ENCODE results near the gene GPATCH8. TPM values are rescaled to one million over a fixed set of nuclear protein-coding genes. Genes with fewer than 3 reads are reported as not detected.

GPATCH8 gene
- total and polyA plus RNA-seq, 10 of the 15 experiments (the other 5 are each of a cell fraction or from before 2014, with no cell fraction given): 11.7 to 45.1 (median 21.3) TPM

DNA sequence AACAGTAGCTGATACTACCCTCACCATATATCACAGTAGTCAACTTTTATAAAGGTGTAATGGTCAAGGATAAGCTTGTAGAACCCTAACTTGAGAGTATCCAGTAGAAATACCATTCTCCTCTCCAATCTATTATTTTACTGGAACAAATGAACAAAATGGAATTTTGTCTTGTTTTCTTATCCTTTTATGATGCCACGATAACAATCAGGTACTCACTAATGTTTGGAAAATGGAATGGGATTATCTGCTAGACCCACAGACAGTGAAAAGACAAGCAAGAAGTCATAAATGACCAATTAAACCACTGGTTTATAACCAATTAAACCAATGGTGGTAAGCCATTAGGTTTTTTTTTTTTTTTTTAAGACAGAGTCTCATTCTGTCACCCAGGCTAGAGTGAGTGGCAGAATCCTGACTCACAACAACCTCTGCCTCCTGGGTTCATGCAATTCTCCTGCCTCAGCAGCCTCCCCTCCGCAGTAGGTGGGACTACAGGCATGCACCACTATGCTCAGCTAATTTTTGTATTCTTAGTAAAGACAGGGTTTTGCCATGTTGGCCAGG, 10.4 kb downstream of the GPATCH8 start (continued):
- TF ChIP-seq, protein P1, sequence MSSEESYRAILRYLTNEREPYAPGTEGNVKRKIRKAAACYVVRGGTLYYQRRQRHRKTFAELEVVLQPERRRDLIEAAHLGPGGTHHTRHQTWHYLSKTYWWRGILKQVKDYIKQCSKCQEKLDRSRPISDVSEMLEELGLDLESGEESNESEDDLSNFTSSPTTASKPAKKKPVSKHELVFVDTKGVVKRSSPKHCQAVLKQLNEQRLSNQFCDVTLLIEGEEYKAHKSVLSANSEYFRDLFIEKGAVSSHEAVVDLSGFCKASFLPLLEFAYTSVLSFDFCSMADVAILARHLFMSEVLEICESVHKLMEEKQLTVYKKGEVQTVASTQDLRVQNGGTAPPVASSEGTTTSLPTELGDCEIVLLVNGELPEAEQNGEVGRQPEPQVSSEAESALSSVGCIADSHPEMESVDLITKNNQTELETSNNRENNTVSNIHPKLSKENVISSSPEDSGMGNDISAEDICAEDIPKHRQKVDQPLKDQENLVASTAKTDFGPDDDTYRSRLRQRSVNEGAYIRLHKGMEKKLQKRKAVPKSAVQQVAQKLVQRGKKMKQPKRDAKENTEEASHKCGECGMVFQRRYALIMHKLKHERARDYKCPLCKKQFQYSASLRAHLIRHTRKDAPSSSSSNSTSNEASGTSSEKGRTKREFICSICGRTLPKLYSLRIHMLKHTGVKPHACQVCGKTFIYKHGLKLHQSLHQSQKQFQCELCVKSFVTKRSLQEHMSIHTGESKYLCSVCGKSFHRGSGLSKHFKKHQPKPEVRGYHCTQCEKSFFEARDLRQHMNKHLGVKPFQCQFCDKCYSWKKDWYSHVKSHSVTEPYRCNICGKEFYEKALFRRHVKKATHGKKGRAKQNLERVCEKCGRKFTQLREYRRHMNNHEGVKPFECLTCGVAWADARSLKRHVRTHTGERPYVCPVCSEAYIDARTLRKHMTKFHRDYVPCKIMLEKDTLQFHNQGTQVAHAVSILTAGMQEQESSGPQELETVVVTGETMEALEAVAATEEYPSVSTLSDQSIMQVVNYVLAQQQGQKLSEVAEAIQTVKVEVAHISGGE (CRISPR knock-in tag; IDR thresholded peaks at IDR 0.05): no peak
- TF ChIP-seq, protein P2, sequence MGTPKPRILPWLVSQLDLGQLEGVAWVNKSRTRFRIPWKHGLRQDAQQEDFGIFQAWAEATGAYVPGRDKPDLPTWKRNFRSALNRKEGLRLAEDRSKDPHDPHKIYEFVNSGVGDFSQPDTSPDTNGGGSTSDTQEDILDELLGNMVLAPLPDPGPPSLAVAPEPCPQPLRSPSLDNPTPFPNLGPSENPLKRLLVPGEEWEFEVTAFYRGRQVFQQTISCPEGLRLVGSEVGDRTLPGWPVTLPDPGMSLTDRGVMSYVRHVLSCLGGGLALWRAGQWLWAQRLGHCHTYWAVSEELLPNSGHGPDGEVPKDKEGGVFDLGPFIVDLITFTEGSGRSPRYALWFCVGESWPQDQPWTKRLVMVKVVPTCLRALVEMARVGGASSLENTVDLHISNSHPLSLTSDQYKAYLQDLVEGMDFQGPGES (IDR thresholded peaks at IDR 0.05): no peak
- TF ChIP-seq ETV6 (conservative IDR thresholded peaks at IDR 0.05 in 1 of 2, IDR thresholded peaks at IDR 0.05 in 1 of 2; ENCODE audit: borderline replicate concordance in 1 of 2, low read depth in 1 of 2) (no peak), IKZF1 (conservative IDR thresholded peaks at IDR 0.05) (no peak), MYB (IDR thresholded peaks at IDR 0.05; ENCODE audit: borderline replicate concordance, low read depth, low read length) (no peak), STAT1 (conservative IDR thresholded peaks at IDR 0.05) (no peak), BCL11A (IDR thresholded peaks at IDR 0.05; ENCODE audit: low read depth, low read length) (no peak), TBL1XR1 (IDR thresholded peaks at IDR 0.05; ENCODE audit: low read depth, low read length) (no peak), NFYB (IDR thresholded peaks at IDR 0.05; ENCODE audit: insufficient read depth, low read depth, low read length) (no peak), STAT3 (IDR thresholded peaks at IDR 0.05; ENCODE audit: low read depth, low read length) (no peak), SMAD1 (IDR thresholded peaks at IDR 0.05; ENCODE audit: low read depth, partially characterized antibody) (no peak), RFX5 (IDR thresholded peaks at IDR 0.05; ENCODE audit: low read depth, low read length) (no peak), HDAC6 (IDR thresholded peaks at IDR 0.05; ENCODE audit: unreplicated experiment) (no peak), EP300 (IDR thresholded peaks at IDR 0.05; ENCODE audit: borderline replicate concordance in 1 of 2, control insufficient read depth in 1 of 2, low read depth in 2 of 2, low read length in 2 of 2) (no peak)
- TF ChIP-seq, protein P3, sequence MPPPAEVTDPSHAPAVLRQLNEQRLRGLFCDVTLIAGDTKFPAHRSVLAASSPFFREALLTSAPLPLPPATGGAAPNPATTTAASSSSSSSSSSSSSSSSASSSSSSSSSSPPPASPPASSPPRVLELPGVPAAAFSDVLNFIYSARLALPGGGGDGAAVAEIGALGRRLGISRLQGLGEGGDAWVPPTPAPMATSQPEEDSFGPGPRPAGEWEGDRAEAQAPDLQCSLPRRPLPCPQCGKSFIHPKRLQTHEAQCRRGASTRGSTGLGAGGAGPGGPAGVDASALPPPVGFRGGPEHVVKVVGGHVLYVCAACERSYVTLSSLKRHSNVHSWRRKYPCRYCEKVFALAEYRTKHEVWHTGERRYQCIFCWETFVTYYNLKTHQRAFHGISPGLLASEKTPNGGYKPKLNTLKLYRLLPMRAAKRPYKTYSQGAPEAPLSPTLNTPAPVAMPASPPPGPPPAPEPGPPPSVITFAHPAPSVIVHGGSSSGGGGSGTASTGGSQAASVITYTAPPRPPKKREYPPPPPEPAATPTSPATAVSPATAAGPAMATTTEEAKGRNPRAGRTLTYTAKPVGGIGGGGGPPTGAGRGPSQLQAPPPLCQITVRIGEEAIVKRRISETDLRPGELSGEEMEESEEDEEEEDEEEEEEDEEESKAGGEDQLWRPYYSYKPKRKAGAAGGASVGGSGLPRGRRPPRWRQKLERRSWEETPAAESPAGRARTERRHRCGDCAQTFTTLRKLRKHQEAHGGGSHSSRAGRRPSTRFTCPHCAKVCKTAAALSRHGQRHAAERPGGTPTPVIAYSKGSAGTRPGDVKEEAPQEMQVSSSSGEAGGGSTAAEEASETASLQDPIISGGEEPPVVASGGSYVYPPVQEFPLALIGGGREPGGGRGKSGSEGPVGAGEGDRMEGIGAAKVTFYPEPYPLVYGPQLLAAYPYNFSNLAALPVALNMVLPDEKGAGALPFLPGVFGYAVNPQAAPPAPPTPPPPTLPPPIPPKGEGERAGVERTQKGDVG (CRISPR knock-in tag; IDR thresholded peaks at IDR 0.05): no peak
- TF ChIP-seq, protein P4, sequence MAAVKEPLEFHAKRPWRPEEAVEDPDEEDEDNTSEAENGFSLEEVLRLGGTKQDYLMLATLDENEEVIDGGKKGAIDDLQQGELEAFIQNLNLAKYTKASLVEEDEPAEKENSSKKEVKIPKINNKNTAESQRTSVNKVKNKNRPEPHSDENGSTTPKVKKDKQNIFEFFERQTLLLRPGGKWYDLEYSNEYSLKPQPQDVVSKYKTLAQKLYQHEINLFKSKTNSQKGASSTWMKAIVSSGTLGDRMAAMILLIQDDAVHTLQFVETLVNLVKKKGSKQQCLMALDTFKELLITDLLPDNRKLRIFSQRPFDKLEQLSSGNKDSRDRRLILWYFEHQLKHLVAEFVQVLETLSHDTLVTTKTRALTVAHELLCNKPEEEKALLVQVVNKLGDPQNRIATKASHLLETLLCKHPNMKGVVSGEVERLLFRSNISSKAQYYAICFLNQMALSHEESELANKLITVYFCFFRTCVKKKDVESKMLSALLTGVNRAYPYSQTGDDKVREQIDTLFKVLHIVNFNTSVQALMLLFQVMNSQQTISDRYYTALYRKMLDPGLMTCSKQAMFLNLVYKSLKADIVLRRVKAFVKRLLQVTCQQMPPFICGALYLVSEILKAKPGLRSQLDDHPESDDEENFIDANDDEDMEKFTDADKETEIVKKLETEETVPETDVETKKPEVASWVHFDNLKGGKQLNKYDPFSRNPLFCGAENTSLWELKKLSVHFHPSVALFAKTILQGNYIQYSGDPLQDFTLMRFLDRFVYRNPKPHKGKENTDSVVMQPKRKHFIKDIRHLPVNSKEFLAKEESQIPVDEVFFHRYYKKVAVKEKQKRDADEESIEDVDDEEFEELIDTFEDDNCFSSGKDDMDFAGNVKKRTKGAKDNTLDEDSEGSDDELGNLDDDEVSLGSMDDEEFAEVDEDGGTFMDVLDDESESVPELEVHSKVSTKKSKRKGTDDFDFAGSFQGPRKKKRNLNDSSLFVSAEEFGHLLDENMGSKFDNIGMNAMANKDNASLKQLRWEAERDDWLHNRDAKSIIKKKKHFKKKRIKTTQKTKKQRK (IDR thresholded peaks at IDR 0.05; ENCODE audit: low read depth, low read length): no peak

All from GM12878 (cell line).